Right atrium auricular region (tissue), 2 donors: ENCODE measurements around the gene SMYD3. TPM values are rescaled to one million over a fixed set of nuclear protein-coding genes. Genes with fewer than 3 reads are reported as not detected.

Source experiments
- DNase-seq: peaks from one replicate; pipeline ENCODE4 v3.0.0-alpha.2; 2019; ENCODE audit warnings: low spot score
- H3K27ac ChIP-seq, 2 donors: fragments of 200-600 bp; sonication (generic); 1 replicate in 1 of 2; 2 replicates in 1 of 2; pipeline ENCODE4 v1.5.1; 2016 to 2019
- H3K27me3 ChIP-seq, 2 donors: fragments of 200-600 bp; sonication (generic); one replicate each; pipeline versions ENCODE4 v1.5.1 to v1.6.0; 2017 to 2019
- H3K36me3 ChIP-seq: fragments of 200-600 bp; sonication (generic); one replicate; pipeline ENCODE4 v1.5.1; 2016
- H3K4me1 ChIP-seq, 2 donors: fragments of 200-600 bp; sonication (generic); one replicate each; pipeline versions ENCODE4 v1.5.1 to v1.6.0; 2017 to 2019
- H3K4me3 ChIP-seq, 2 donors: fragments of 200-600 bp; sonication (generic); 1 replicate in 1 of 2; 2 replicates in 1 of 2; pipeline ENCODE4 v1.5.1; 2017 to 2019; ENCODE audit warnings: mild to moderate bottlenecking in 1 of 2, moderate library complexity in 1 of 2
- H3K9me3 ChIP-seq, 2 donors: fragments of 200-600 bp; sonication (generic); one replicate each; pipeline ENCODE4 v1.5.1; 2019
- total RNA-seq, 2 donors: library from RNA; depleted of rRNA; stranded (reverse); fragments of >200 nt; gene quantifications; one replicate each; pipeline ENCODE4 v1.1.0, GENCODE V29; 2016
- TF ChIP-seq, protein P1 (sequence below), 2 donors: fragments of 200-600 bp; sonication (generic); IDR thresholded peaks; one replicate each; pipeline ENCODE4 v1.5.1; 2019; ENCODE audit warnings: antibody characterized with exemption in 2 of 2

Gene SMYD3
- total RNA-seq, 2 donors from 2014 or later = 7.9 to 8.5 TPM

- TF ChIP-seq, protein P1, sequence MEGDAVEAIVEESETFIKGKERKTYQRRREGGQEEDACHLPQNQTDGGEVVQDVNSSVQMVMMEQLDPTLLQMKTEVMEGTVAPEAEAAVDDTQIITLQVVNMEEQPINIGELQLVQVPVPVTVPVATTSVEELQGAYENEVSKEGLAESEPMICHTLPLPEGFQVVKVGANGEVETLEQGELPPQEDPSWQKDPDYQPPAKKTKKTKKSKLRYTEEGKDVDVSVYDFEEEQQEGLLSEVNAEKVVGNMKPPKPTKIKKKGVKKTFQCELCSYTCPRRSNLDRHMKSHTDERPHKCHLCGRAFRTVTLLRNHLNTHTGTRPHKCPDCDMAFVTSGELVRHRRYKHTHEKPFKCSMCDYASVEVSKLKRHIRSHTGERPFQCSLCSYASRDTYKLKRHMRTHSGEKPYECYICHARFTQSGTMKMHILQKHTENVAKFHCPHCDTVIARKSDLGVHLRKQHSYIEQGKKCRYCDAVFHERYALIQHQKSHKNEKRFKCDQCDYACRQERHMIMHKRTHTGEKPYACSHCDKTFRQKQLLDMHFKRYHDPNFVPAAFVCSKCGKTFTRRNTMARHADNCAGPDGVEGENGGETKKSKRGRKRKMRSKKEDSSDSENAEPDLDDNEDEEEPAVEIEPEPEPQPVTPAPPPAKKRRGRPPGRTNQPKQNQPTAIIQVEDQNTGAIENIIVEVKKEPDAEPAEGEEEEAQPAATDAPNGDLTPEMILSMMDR (IDR thresholded peaks at IDR 0.05) = no peak
- Histone ChIP-seq H3K27me3 (no peaks in the 10 kb centered on the region), H3K36me3 (no peaks in the 10 kb centered on the region), H3K27ac (no peak overlapping the region), H3K9me3 (no peaks in the 10 kb centered on the region), H3K4me3 (no peak overlapping the region), H3K4me1 (no peaks in the 10 kb centered on the region)
- no peak for DNase-seq
Observed at GRCh38 chr1:245929224-245929623, 577.9 kb downstream of the SMYD3 start.

- H3K4me1 ChIP-seq = no peaks in the 10 kb centered on the region
- no peaks in the 10 kb centered on the region for H3K27me3 ChIP-seq
- no peaks in the 10 kb centered on the region for H3K36me3 ChIP-seq
- no peak for DNase-seq
- H3K4me3 ChIP-seq = no peak overlapping the region
- H3K9me3 ChIP-seq = no peaks in the 10 kb centered on the region
- TF ChIP-seq, protein P1 (IDR thresholded peaks at IDR 0.05) = no peak
- H3K27ac ChIP-seq = no peak overlapping the region
Observed at GRCh38 chr1:245926888-245927287, 580.2 kb downstream of the SMYD3 start.

DNA sequence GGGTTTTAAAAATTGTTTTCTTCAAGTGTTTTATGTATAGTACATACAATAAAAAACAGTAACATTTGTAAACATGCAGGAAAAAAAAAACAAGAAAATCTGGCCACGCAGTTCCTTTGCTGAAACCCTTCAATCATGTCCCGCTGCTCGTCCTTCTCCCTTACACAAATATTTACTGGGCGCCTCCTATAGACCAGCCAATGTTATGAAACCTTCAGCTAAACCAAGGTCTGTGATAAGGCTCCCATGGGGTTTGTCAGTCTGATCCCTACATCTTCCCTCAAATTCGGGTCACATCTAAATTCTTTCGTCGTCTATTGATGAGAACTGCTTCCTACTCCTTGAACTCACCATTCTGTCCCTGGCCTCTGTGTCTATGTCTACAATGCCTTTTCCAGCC, 583.9 kb downstream of the SMYD3 start:
- Histone ChIP-seq H3K27ac (no peak overlapping the region), H3K4me3 (no peak overlapping the region), H3K9me3 (no peaks in the 10 kb centered on the region), H3K4me1 (no peaks in the 10 kb centered on the region), H3K36me3 (no peaks in the 10 kb centered on the region), H3K27me3 (no peaks in the 10 kb centered on the region)
- DNase-seq = no peak
- TF ChIP-seq, protein P1 (IDR thresholded peaks at IDR 0.05) = no peak

GRCh38 chr1:245921417-245921816, 585.7 kb downstream of the SMYD3 start:
- Histone ChIP-seq H3K27me3 (no peaks in the 10 kb centered on the region), H3K36me3 (no peaks in the 10 kb centered on the region), H3K27ac (no peak overlapping the region), H3K9me3 (no peaks in the 10 kb centered on the region), H3K4me1 (no peaks in the 10 kb centered on the region), H3K4me3 (no peak overlapping the region)
- no peak for DNase-seq
- TF ChIP-seq, protein P1 (IDR thresholded peaks at IDR 0.05) = no peak

GRCh38 chr1:245917403-245917802, 589.7 kb downstream of the SMYD3 start:
- TF ChIP-seq, protein P1 (IDR thresholded peaks at IDR 0.05) = no peak
- no peaks in the 10 kb centered on the region for H3K36me3 ChIP-seq

DNA sequence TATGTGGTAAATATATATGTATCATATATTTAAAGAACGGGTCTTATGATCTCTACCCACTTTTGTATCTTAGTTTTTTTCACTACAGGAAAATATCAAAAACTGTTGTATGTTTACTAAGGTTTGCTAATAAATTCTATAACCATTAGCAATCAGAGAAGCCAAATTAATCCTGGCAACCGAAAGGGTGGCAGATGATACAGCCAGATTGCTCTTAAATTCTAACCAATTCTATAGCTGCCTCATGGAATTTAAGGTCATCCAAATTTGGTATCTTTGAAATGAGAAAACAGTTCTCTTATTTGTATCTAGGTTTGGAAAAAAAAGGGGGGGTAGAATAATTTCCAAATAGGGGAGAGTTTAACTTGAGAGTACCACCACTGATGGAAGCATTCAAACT, 591.2 kb downstream of the SMYD3 start:
- no peak overlapping the region for H3K27ac ChIP-seq
- TF ChIP-seq, protein P1 (IDR thresholded peaks at IDR 0.05) = no peak

More at GRCh38 chr1:245917403-245917802, 589.7 kb downstream of the SMYD3 start:
- Histone ChIP-seq H3K4me3 (no peak overlapping the region), H3K27me3 (no peaks in the 10 kb centered on the region), H3K4me1 (no peaks in the 10 kb centered on the region), H3K27ac (no peak overlapping the region), H3K9me3 (no peaks in the 10 kb centered on the region)
- no peak for DNase-seq

More for the DNA sequence above, 591.2 kb downstream of the SMYD3 start:
- Histone ChIP-seq H3K36me3 (no peaks in the 10 kb centered on the region), H3K9me3 (no peaks in the 10 kb centered on the region), H3K4me1 (no peaks in the 10 kb centered on the region), H3K27me3 (no peaks in the 10 kb centered on the region), H3K4me3 (no peak overlapping the region)
- no peak for DNase-seq
